MCF 10A (cell line): ENCODE results near the gene OR56B1. TPM values are rescaled to one million over a fixed set of nuclear protein-coding genes. Genes with fewer than 3 reads are reported as not detected.

Source experiments
- Bru-seq: library from RNA; stranded (reverse); fragments of 400-500 nt; gene quantifications from one replicate; lab custom pipeline; 2021; lab: Mats Ljungman, UMichigan
- BruChase-seq, 2 experiments: library from RNA; stranded (reverse); fragments of 400-500 nt; gene quantifications; one replicate each; lab custom pipeline; 2021; lab: Mats Ljungman, UMichigan
- BruUV-seq: library from RNA; stranded (reverse); fragments of 400-500 nt; replicated peaks from 2 replicates; lab custom pipeline; 2021; lab: Mats Ljungman, UMichigan
- CTCF ChIA-PET: fragments of 300-600 bp; sonication (Branson Sonifier 250); formaldehyde crosslinking; extraction: SDS; loops from one replicate; lab custom pipeline; 2021; ENCODE audit warnings: antibody characterized with exemption, inconsistent platforms; lab: Yijun Ruan, JAX
- POLR2A ChIA-PET: fragments of 300-600, 350-650 bp; sonication (Branson Sonifier 250); formaldehyde crosslinking; extraction: SDS; loops from one replicate; lab custom pipeline; 2020; ENCODE audit warnings: antibody characterized with exemption, inconsistent platforms; lab: Yijun Ruan, JAX
- DNase-seq: peaks from one replicate; pipeline ENCODE4 v3.0.0-alpha.2; 2018; ENCODE audit not compliant: unreplicated experiment
- H3K27ac Mint-ChIP-seq: one replicate; pipeline ENCODE4 v1.8.0; 2022; ENCODE audit warnings: mild to moderate bottlenecking, low read depth, mixed read lengths; ENCODE audit not compliant: unreplicated experiment
- H3K27me3 Mint-ChIP-seq: one replicate; pipeline ENCODE4 v1.8.0; 2022; ENCODE audit warnings: mixed read lengths; ENCODE audit not compliant: insufficient read depth, unreplicated experiment
- H3K36me3 Mint-ChIP-seq: one replicate; pipeline ENCODE4 v1.8.0; 2022; ENCODE audit warnings: mild to moderate bottlenecking, moderate library complexity, mixed read lengths; ENCODE audit not compliant: insufficient read depth, unreplicated experiment
- H3K4me1 Mint-ChIP-seq: one replicate; pipeline ENCODE4 v1.8.0; 2022; ENCODE audit warnings: mixed read lengths; ENCODE audit not compliant: insufficient read depth, unreplicated experiment
- H3K4me3 Mint-ChIP-seq: one replicate; pipeline ENCODE4 v1.8.0; 2022; ENCODE audit warnings: mild to moderate bottlenecking, moderate library complexity, mixed read lengths; ENCODE audit not compliant: unreplicated experiment
- H3K9me3 Mint-ChIP-seq: one replicate; pipeline ENCODE4 v1.8.0; 2022; ENCODE audit warnings: mixed read lengths; ENCODE audit not compliant: unreplicated experiment
- CTCF ChIP-seq: fragments of 200-600 bp; IDR thresholded peaks from one replicate; pipeline ENCODE4 v1.8.0; 2022; ENCODE audit warnings: antibody characterized with exemption, mild to moderate bottlenecking; ENCODE audit not compliant: unreplicated experiment
- intact Hi-C: fragments of 100-400 bp; cut with micrococcal nuclease; formaldehyde crosslinking; loops from 2 replicates; pipeline ENCODE4 v1.14.1; 2022
- long read RNA-seq: library from polyadenylated mRNA; stranded (forward); transcript quantifications from one replicate; pipeline ENCODE4 v2.0.0, GENCODE V29; 2022
- total RNA-seq: library from RNA; stranded (reverse); gene quantifications from 2 replicates; pipeline ENCODE4 v1.2.3, GENCODE V29; 2022

Gene OR56B1
- total RNA-seq (not detected in 2 replicates), Bru-seq, nascent RNA (not detected), BruChase-seq, experiment 1, labeled RNA remaining after a 6-hour chase (percentile 17 among the genes with signal in this experiment), BruChase-seq, experiment 2, labeled RNA remaining after a 2-hour chase (not detected)
- long read RNA-seq: 0 reads

GRCh38 chr11:5736396-5736795 is at the start of gene OR56B1:
OR56B1 (plus strand) TSS chr11:5736448; CDS start chr11:5736517, 69 bp downstream.
- TF ChIP-seq CTCF: no peak

DNA sequence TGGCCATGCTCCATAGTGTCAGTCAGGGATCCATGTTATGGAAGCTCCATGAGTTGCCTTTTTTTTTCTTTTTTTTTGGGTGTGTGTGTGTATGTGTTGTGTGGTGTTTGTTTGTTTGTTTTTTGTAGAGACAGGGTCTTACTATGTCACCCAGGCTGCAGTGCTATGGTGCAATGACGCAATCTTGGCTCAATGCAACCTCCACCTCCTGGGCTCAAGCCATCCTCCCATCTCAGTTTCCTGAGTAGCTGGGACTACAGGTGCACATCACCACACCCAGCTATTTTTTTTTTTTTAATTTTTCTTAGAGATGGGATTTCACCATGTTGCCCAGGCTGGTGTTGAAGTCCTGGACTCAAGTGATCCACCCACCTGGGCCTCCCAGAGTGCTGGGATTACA is 47.8 kb upstream of the OR56B1 start:
- intact Hi-C loops: no loop called here
- DNase-seq: no peak
- H3K4me3 Mint-ChIP-seq: no peak overlapping the region
- no peak for TF ChIP-seq CTCF
- H3K9me3 Mint-ChIP-seq: no peaks in the 10 kb centered on the region
- ChIA-PET POLR2A (no interaction called here), CTCF (interaction anchor here (0.5 to 1.2 kb wide), 7 partner anchors 10 to 208 kb away, joined by 3 to 5 read pairs (median 4); no protein-coding TSS in a partner anchor)
- H3K27ac Mint-ChIP-seq: no peak overlapping the region
- peaks cover 13% of the 10 kb centered on the region for H3K36me3 Mint-ChIP-seq
- peaks cover 38% of the 10 kb centered on the region for H3K4me1 Mint-ChIP-seq
- H3K27me3 Mint-ChIP-seq: no peaks in the 10 kb centered on the region
- no TSS peak for BruUV-seq

More at GRCh38 chr11:5736396-5736795, at the start of gene OR56B1:
- ChIA-PET POLR2A (no interaction called here), CTCF (no interaction called here)
- intact Hi-C loops: no loop called here
- BruUV-seq: no TSS peak
- Mint-ChIP-seq H3K27ac (no peak within 1 kb of the TSS), H3K4me3 (no peak within 1 kb of the TSS), H3K36me3 (no peaks in the 10 kb centered on the region), H3K4me1 (no peaks in the 10 kb centered on the region), H3K9me3 (no peaks in the 10 kb centered on the region), H3K27me3 (peaks cover 49% of the 10 kb centered on the region)
- DNase-seq: no peak

- no TSS peak for BruUV-seq
- ChIA-PET POLR2A (interaction anchor here (0.6 to 3.0 kb wide), 14 partner anchors 8 to 700 kb away, joined by 3 to 12 read pairs (median 6); partner anchors contain the start of genes CAVIN3, TRIM34 and TRIM6), CTCF (interaction anchor here (0.8 to 1.2 kb wide), 6 partner anchors 11 to 214 kb away, joined by 3 to 5 read pairs (median 4); no protein-coding TSS in a partner anchor)
- H3K36me3 Mint-ChIP-seq: peaks cover 14% of the 10 kb centered on the region
- H3K4me1 Mint-ChIP-seq: peaks cover 39% of the 10 kb centered on the region
- DNase-seq: peak; percentile 63
- H3K4me3 Mint-ChIP-seq: peak within 1 kb of the TSS; percentile 77
- no peaks in the 10 kb centered on the region for H3K9me3 Mint-ChIP-seq
- no peak for TF ChIP-seq CTCF
- intact Hi-C loops: no loop called here
- no peaks in the 10 kb centered on the region for H3K27me3 Mint-ChIP-seq
- H3K27ac Mint-ChIP-seq: peak within 1 kb of the TSS; percentile 89
Observed at GRCh38 chr11:5689551-5689983, 46.7 kb upstream of the OR56B1 start, which contains the start of gene TRIM22. TRIM22 (plus strand) TSS chr11:5689790; CDS start chr11:5696233, 6,443 bp downstream.

DNA sequence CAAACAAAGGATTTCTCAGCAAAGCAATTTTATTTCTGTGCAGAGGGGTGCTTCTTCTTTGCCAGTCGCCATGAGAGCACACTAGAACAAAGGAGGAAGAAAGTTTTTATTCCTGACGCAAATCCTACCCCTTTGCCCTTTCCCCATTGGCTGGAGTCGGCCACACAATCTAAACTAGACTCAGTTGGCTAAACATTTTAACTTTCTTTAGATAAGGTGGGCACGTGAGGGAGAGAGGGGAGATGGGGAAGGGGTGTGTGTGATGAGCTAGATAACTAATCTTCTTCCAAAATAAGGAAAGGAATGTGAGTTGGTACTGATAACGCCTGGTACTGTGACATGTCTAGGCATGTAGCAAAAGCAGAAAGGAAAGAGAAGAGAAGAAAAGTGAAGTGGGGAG is 46.0 kb upstream of the OR56B1 start:
- no peak for DNase-seq
- ChIA-PET CTCF (interaction anchor here (0.8 to 1.6 kb wide), 8 partner anchors 11 to 278 kb away, joined by 3 to 5 read pairs (median 3); no protein-coding TSS in a partner anchor), POLR2A (interaction anchor here (0.7 to 3.0 kb wide), 16 partner anchors 9 to 791 kb away, joined by 3 to 12 read pairs (median 4); partner anchors contain the start of genes ARFIP2, FHIP1B, TIMM10B and TRIM34)
- TF ChIP-seq CTCF: no peak
- peak overlapping the region; percentile 77 for H3K4me3 Mint-ChIP-seq
- H3K27me3 Mint-ChIP-seq: no peaks in the 10 kb centered on the region
- H3K4me1 Mint-ChIP-seq: peaks cover 41% of the 10 kb centered on the region
- peaks cover 14% of the 10 kb centered on the region for H3K36me3 Mint-ChIP-seq
- peak overlapping the region; percentile 89 for H3K27ac Mint-ChIP-seq
- no TSS peak for BruUV-seq
- intact Hi-C loops: no loop called here
- no peaks in the 10 kb centered on the region for H3K9me3 Mint-ChIP-seq
